Thoracic aorta (tissue), 2 donors: ENCODE results near the gene PRKAG1. TPM values are rescaled to one million over a fixed set of nuclear protein-coding genes. Genes with fewer than 3 reads are reported as not detected.

Source experiments
- ATAC-seq: fragments of 150-250 bp; one replicate; pipeline ENCODE4 v1.8.0; 2017; ENCODE audit warnings: low read depth; ENCODE audit not compliant: insufficient number of reproducible peaks, low FRiP score
- DNase-seq: peaks from one replicate; pipeline ENCODE4 v3.0.0-alpha.2; 2020; ENCODE audit warnings: low spot score
- H3K27ac ChIP-seq, 2 donors: fragments of 200-600 bp; sonication (generic); 1 replicate in 1 of 2; 2 replicates in 1 of 2; pipeline ENCODE4 v1.5.1; 2016; ENCODE audit warnings: mild to moderate bottlenecking in 2 of 2, moderate library complexity in 2 of 2
- H3K27me3 ChIP-seq: fragments of 200-600 bp; sonication (generic); replicated peaks from 2 replicates; pipeline ENCODE4 v1.6.0; 2016; ENCODE audit warnings: mild to moderate bottlenecking; ENCODE audit not compliant: insufficient read depth
- H3K36me3 ChIP-seq: fragments of 200-600 bp; sonication (generic); one replicate; pipeline ENCODE4 v1.5.1; 2016
- H3K4me1 ChIP-seq, 2 donors: fragments of 200-600 bp; sonication (generic); 1 replicate in 1 of 2; 2 replicates in 1 of 2; pipeline versions ENCODE4 v1.5.1 to v1.6.0; 2016; ENCODE audit warnings: low read depth in 2 of 2, mild to moderate bottlenecking in 1 of 2; ENCODE audit not compliant: control insufficient read depth in 1 of 2
- H3K4me3 ChIP-seq: fragments of 200-600 bp; sonication (generic); 2 replicates; pipeline ENCODE4 v1.5.1; 2016; ENCODE audit warnings: mild to moderate bottlenecking
- H3K9me3 ChIP-seq: fragments of 200-600 bp; sonication (generic); 2 replicates; pipeline ENCODE4 v1.5.1; 2016
- CTCF ChIP-seq: fragments of 200-600 bp; sonication (generic); IDR thresholded peaks from one replicate; pipeline ENCODE4 v1.5.1; 2019; ENCODE audit warnings: antibody characterized with exemption
- total RNA-seq, 2 donors: library from RNA; depleted of rRNA; stranded (reverse); fragments of >200 nt; gene quantifications; one replicate each; pipeline versions ENCODE4 v1.1.0 to v1.2.3, GENCODE V29; 2016

Gene PRKAG1
- total RNA-seq, 2 donors from 2014 or later = 53.2 to 68.1 TPM

- no peaks in the 10 kb centered on the region for H3K27me3 ChIP-seq
- peak overlapping the region; percentile 2 to 19 for H3K27ac ChIP-seq
- no peak for DNase-seq
- H3K36me3 ChIP-seq = peaks cover 10% of the 10 kb centered on the region
- H3K9me3 ChIP-seq = no peaks in the 10 kb centered on the region
- no peak for ATAC-seq
- peaks cover 34 to 55% of the 10 kb centered on the region in 2 donors for H3K4me1 ChIP-seq
- H3K4me3 ChIP-seq = peak overlapping the region; percentile 94
- no peak for TF ChIP-seq CTCF
Observed at GRCh38 chr12:49057888-49058287, 39.3 kb upstream of the PRKAG1 start.

GRCh38 chr12:49055978-49056754 is 37.6 kb upstream of the PRKAG1 start:
- TF ChIP-seq CTCF = no peak
- H3K36me3 ChIP-seq = peaks cover 28% of the 10 kb centered on the region
- no peak for DNase-seq
- H3K27me3 ChIP-seq = no peaks in the 10 kb centered on the region
- H3K27ac ChIP-seq = no peak overlapping the region
- no peaks in the 10 kb centered on the region for H3K9me3 ChIP-seq
- H3K4me1 ChIP-seq = peaks cover 34 to 48% of the 10 kb centered on the region in 2 donors
- peak overlapping the region; percentile 94 for H3K4me3 ChIP-seq
- ATAC-seq = no peak

- no peak for TF ChIP-seq CTCF
- Histone ChIP-seq H3K27ac (no peak overlapping the region), H3K4me1 (peaks cover 34 to 47% of the 10 kb centered on the region in 2 donors), H3K4me3 (no peak overlapping the region), H3K36me3 (peaks cover 38% of the 10 kb centered on the region), H3K27me3 (no peaks in the 10 kb centered on the region), H3K9me3 (no peaks in the 10 kb centered on the region)
- DNase-seq = no peak
- no peak for ATAC-seq
Observed at GRCh38 chr12:49055092-49055491, 36.5 kb upstream of the PRKAG1 start.

GRCh38 chr12:49054524-49054923 is 35.9 kb upstream of the PRKAG1 start:
- H3K4me3 ChIP-seq = no peak overlapping the region
- H3K27me3 ChIP-seq = no peaks in the 10 kb centered on the region
- no peak for ATAC-seq
- no peak for DNase-seq
- H3K9me3 ChIP-seq = no peaks in the 10 kb centered on the region
- H3K4me1 ChIP-seq = peaks cover 34 to 47% of the 10 kb centered on the region in 2 donors
- no peak overlapping the region for H3K27ac ChIP-seq
- peaks cover 44% of the 10 kb centered on the region for H3K36me3 ChIP-seq
- TF ChIP-seq CTCF = no peak

GRCh38 chr12:49054096-49054495 is 35.5 kb upstream of the PRKAG1 start:
- H3K36me3 ChIP-seq = peaks cover 48% of the 10 kb centered on the region

More at GRCh38 chr12:49054096-49054495, 35.5 kb upstream of the PRKAG1 start:
- no peaks in the 10 kb centered on the region for H3K27me3 ChIP-seq
- H3K4me1 ChIP-seq = peaks cover 34 to 46% of the 10 kb centered on the region in 2 donors
- ATAC-seq (no peak), DNase-seq (no peak)
- H3K9me3 ChIP-seq = no peaks in the 10 kb centered on the region
- H3K4me3 ChIP-seq = no peak overlapping the region
- no peak overlapping the region for H3K27ac ChIP-seq
- no peak for TF ChIP-seq CTCF
